ENCODE results near the gene KLK15.
"Not testable (repeated sequence)": the region's sequence is repeated elsewhere in the genome, so short reads cannot be mapped to it uniquely, and the experiment has no call there.

KLK15 gene

DNA sequence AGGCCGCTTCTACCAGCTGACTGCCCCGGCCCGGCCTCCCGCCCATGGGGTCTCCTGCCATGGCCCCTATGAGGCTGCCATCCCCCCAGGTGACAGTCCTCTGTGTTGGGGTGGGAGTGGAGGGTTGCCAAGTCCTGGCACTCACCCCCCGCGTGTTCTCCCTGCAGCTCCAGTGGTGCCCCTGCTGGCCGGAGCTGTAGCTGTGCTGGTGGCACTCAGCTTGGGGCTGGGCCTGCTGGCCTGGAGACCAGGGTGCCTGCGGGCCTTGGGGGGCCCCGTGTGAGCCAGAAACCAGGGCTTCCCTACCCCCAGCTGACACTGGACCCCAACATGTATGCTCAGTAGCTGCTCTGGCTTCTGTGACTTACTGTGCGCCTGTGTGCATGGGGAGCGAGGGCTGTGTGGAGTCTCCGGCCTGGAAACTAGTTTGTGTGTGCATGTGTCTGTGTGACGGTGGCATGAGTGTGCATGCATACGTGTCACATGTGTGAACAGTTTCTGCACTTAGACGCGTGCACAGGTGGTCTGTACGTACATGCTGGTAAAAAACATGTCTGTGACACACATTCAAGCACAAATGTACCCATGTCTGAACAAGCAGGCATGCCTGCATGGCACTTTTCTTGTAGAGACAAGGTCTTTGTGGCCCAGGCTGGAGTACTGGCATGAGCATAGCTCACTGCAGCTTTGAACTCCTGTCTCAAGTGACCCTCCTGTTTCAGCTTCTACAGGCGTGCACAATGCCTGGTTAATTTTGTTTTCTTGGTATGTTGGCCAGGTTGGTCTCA is 38.3 kb downstream of the KLK15 start:
- no peak for DNase-seq

DNA sequence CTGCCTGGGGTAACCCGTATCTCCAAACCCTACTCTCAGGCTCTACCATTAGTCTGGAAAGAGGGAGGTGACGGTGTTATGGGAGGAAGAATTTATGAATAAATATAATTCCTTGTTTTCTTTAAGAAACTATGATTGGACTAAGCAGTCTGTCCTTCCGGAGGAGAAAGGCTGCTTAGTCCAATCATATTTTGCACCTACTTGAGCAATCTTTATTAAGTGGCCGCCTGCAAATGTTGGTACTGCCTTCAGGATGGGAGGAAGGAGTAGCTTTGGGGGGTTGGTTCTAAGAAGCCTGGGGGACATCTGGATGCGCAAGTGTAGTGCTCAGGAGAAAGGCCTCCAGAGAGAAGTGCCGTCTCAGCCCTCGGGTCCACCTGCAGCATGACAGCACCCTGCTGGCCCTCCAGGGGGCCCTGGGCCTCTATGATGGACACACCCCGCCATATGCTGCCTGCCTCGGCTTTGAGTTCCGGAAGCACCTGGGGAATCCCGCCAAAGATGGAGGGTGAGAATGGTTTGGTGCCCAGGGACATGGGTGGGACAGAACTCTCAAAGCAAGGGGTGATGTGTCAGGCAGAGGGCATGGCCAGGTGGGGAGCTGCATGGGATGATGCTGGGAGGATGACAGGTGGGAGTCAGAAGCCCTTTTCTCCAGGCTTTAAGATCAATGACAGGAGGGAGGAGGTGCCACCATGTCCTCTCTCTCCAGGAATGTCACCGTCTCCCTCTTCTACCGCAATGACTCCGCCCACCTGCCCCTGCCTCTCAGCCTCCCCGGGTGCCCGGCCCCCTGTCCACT is 39.1 kb downstream of the KLK15 start:
- no peak for DNase-seq

DNA sequence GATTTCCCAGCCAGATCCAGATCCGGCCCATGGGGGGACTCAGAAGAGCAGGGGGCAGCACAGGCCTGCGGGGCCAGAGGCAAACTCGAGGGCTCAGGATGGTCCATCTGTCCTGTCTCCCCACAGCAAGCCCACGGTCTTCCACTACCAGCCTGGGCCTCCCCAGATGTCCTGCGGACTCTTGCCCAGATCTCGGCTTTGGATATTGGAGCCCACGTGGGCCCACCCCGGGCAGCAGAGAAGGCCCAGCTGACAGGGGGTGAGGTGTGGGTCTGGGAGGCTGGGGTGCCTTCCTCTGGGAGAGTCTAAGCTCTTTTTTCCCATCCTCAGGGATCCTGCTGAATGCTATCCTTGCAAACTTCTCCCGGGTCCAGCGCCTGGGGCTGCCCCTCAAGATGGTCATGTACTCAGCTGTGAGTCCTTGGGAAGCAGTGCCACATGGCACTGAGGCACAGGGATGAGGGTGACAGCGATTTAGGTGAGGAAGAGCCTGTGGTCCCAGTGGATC is 39.8 kb downstream of the KLK15 start:
- no peak for DNase-seq

DNA sequence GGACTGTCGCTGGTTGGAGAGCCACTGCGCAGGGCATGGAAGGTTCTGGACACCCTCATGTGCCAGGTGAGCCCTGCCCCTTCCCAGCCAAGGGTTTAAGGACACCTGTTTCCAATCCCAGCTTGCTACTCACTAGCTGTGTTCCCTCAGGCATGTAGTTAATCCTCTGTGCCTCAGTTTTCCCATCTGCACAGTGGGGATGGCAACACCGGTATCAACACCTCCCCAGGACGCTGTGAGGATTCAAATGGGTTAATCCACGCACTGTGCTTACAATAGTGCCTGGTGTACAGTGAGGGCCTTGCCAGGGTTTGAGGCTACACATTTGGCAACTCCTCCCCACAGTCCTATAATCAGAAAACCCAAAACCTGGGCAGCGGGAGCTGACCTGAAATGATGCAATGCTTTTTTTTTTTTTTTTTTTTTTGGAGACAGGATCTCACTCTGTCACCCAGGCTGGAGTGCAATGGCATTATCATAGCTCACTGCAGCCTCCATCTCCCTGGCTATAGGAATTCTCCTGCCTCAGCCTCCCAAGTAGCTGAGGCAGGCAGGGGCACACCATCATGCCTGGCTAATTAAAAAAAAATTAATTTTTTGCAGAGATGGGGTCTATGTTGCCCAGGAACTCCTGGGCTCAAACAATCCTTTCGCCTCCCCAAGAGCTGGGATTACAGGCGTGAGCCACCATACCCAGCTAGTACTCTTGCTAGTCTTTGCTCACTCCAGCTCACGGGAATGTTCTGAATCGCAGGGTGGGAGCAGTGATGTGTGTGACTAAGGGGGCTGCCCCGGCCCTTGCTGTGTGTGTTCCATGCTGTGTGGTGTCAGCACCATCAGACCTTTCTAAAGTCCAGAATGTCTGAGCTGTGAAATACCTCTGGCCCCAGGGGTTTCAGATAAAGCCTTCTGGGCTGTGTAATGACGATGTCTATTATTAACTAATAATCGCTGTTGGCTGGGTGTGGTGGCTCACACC is 40.8 kb downstream of the KLK15 start:
- no peak for DNase-seq

DNA sequence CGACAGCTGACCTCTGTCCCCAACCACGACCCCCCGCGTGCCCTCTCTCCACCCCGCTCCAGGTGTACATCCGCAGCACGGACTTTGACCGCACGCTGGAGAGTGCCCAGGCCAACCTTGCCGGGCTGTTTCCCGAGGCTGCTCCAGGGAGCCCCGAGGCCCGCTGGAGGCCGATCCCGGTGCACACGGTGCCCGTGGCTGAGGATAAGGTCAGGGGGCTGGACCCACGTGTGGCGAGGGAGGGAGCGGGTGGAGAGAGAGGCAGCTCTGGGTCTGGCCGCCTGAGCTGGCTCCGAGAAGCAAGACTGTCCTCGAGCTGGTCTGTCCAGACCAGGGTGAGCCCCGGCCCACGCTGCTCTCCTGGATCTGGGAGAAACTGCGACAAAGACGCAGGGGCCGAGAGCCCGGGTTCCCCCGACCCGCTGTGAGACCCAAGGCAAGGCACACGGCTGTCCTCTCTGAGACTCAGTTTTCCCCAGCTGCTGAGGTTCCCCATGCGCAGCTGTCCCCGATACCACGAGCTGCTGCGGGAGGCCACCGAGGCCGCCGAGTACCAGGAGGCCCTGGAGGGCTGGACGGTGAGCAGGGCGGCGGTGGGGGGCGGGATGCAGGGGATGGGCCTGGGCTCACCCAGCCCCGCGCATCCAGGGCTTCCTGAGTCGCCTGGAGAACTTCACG is 41.6 kb downstream of the KLK15 start:
- no peak for DNase-seq

DNA sequence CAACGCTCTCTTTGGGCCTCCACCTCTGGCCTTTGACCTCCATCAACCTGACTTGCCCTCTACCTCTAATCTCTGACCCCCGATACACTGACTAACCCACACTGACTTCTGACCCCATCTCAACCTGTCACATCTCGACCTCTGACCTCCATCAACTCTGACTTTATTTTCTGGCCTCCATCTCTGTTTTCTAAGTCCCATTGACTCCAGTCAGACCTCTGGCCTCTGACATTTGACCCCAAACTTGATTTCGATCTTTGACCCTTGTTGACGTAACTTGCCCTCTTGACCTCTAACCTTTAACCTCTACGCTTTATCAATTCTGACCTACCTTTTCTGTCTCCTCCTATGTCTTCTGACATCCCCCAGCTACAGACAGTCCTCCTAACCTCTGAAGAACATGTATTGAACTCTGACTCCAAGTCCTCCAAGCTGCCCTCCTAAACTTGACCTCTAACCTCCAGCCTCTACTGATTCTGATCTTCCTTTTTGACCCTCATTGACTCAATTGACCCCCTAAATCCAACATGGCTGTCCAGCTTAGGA is 42.4 kb downstream of the KLK15 start:
- DNase-seq, result no peak

DNA sequence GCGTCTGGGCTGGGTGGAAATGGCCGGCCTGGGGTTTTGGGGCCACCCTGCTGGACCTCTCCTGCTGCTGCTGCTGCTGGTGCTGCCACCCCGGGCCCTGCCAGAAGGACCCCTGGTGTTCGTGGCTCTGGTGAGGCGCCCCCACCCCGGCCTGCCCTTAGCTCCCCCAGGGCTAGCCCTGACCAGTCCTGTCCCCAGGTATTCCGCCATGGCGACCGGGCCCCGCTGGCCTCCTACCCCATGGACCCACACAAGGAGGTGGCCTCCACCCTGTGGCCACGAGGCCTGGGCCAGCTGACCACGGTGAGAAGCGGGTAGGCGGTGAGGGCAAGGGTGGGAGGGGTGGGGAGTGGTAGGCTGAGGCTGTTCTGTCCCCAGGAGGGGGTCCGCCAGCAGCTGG is 43.0 kb downstream of the KLK15 start, which contains the start of gene ACP4:
Gene ACP4 (plus strand): TSS at position 20 of the 400 bp plus-strand sequence. CDS start 0 bp downstream, at position 20.
- no peak for DNase-seq

DNA sequence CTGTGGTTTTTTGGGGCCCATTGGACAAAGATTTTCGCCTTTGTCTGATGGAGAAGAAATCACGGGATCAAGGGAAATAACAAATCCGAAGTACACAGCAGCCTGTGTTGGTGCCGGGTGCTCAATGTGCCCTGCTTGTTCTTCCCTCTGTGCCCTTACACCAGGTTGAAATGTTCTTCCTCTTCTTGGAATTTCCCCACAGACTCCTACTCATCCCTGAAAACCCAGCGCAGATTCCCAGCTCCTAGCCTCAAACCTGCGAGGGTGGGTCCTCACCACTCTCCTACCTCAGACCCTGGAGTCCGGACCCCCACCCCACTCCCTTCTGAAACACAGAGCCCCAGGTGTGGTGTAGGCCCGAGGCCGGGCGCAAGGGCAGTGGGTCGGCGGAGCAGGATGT is 48.0 kb downstream of the KLK15 start:
- DNase-seq, result no peak

DNA sequence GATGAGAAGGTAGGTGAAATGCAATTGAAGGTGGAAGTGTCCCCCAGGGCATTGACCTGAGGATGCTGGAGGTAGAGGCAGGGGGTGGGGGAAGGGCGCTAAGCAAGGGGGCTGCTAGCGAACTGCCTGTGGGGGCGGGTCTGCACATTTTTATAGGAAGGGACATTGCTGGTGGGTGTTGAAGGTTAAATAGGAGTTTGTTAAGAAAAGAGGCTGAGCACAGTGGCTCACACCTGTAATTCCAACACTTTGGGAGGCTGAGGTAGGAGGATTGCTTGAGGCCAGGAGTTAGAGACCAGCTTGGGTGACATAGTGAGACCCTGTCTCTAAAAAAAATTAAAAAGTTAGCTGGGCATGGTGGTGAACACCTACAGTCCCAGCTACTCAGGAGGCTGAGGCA is 48.7 kb downstream of the KLK15 start:
- DNase-seq, result no peak

DNA sequence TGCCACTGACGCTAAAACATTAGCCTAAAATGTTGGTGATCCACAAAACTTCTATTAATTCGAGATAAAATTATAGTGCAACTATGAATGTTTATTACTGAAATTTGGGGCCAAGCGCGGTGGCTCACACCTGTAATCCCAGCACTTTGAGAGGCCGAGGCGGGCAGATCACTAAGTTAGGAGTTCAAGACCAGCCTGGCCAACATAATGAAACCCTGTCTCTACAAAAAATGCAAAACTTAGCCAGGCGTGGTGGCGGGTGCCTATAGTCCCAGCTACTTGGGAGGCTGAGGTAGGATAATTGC is 49.6 kb downstream of the KLK15 start:
- not testable (repeated sequence) for DNase-seq

DNA sequence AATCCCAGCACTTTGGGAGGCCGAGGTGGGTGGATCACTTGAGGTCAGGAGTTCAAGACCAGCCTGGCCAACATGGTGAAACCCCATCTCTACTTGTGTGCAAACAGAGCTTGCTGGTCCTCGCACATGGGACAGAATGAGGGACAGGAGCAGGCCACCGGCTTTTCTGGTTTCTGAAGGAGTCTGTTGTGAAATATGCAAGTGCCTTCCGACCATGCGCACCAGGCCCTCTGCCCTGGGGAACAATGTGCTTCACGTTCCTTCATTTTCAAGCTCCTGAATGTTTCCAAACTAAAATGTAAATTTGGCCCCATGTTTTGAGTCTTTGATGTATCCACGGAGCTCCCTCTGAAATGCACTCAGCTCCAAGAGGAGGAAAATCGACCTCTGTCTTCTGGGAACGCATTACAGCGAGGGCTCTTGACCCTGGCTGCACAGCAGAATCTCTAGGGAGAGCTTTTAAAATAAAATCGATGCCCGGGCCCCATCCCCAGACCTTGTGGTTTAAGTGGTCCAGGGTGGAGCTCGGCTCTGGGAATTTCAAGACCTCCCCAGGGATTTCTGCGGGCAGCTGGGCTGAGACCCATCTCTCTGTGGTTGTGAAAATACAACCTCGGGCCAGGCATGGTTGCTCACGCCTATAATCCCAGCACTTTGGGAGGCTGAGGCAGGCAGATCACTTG is 52.5 kb downstream of the KLK15 start:
- DNase-seq, result no peak

DNA sequence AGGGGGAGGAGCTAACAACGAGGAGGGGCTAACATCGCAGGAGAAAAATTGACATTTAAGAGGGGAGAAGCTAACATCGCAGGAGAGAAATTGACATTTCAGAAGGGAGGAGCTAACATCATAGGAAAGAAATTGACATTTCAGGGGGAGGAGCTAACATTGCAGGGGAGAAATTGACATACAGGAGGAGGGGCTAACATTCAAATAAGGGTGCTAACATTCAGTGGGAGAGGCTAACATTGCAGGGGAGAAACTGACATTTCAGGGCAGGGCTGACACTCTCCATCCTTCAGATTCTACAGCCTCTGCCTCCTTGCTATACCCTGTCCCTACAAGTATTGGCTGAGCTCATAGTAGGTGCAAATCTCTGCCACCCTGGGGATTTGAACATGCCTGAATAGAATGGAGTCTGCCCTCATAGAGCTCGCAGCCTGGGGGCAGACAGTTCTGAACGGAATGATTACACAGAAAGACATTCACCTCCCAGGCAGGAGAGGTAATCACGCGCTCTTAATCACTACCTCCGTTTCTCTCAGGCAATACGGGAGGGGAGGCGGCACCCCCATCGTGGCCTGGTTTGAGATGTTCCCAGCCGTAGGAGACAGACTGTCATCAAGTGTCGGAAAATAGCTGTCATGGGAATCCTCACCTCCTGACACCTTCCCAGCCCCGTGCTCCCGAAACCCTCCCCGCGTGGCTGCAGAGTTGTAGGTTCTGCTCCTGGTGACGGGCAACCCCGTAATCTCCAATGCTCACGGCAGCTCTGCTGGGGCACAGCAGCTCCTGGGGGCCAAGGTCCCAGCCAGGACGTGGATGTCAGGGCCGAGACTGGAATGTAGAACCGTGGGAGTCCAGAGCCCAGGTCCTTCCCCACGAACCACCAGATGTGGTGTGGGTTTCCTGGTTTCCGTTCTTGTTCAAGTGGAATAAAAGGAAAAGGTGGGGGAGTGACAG is 53.6 kb downstream of the KLK15 start:
- DNase-seq, result no peak

DNA sequence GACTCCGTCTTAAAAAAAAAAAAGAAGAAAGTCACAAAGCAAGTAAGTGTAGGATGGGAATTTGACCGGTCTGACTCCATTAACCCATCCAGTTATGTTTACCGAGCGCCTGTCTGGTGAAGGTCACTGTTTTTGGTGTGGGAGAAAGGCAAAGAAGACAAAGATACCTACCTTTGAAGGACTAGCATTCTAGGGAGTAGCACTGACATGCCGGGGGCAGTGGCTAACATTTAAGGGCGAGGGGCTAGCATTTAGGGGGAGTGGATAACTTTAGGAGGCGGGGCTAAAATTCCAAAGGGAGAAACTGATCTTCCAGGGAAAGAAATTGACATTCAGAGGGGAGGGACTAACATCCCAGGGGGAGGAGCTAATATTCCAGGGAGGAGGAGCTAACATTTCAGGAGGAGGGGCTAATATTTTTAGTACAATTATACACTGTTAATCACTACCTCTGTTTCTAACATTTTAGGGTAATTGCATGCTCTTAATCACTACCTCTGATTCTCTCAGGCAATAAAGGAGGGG is 54.4 kb downstream of the KLK15 start:
- no peak for DNase-seq

DNA sequence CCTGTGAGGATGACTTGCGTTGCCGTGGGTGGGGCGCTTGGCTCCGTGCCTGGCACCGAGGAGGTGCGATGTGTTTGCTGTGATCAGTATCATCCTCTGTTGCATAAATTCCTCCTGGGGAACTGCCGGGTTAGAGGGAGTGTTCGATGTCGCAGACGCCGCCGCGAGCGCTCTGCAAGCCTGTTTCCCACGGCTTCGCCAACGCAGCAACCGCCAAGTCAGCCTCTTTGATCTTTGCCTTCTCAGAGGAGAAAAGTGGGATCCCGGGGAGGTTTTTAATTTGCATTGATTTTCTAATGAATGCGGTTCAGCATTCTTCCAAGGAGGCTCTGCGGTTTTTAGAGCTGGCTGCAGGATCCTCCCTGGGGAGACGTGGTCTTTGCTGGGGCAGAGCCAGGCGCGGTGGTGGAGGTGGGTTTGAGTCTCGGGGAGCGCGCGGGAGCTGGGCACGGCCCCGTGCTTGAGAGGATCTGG is 55.5 kb downstream of the KLK15 start:
- peak; percentile 25 for DNase-seq

DNA sequence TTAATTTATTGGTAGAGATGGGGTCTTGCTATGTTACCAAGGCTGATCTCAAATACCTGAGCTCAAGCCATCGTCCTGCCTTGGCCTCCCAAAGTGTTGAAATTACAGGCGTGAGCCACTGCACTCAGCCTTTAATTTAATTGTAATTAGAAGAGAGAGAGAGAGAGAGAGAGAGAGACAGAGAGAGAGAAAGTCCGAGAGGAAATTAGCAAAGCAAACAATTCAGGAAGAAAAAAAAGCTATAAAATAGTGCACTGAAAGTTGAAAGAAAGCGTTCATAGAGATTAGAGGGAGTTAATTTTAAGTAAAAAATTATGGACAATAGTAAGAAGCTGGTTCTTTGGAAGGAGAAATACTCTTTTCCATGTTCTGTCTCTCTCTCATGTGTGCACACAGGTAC is 56.1 kb downstream of the KLK15 start:
- no peak for DNase-seq

DNA sequence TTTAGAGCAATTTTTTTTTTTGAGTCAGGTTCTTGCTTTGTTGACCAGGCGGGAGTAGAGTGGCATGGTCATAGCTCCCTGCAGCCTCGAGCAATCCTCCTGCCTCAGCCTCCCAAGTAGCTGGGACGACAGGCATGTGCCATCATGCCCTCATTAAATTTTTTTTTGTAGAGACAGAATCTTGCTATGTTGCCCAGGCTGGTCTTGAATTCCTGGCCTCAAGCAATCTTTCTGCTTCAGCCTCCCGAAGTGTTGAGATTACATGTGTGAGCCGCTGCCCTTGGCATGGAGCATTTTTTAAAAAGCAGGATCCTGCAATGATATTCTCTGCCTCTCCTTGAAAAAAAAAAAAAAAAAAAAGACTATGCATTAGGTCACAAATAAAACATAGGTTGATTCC is 57.2 kb downstream of the KLK15 start:
- no peak for DNase-seq

All from suppressor macrophage treated with lipopolysaccharide for 4 hours (primary cell).